ENCODE measurements around the gene RUVBL2. TPM values are rescaled to one million over a fixed set of nuclear protein-coding genes. Genes with fewer than 3 reads are reported as not detected.
A peak's percentile ranks its signal among the peaks of the same experiment; 100 is the strongest.
"Not testable (repeated sequence)": the region's sequence is repeated elsewhere in the genome, so short reads cannot be mapped to it uniquely, and the experiment has no call there.

The RUVBL2 gene
- total RNA-seq, 2 experiments from 2014 or later, result 74.7 to 80.1 TPM

DNA sequence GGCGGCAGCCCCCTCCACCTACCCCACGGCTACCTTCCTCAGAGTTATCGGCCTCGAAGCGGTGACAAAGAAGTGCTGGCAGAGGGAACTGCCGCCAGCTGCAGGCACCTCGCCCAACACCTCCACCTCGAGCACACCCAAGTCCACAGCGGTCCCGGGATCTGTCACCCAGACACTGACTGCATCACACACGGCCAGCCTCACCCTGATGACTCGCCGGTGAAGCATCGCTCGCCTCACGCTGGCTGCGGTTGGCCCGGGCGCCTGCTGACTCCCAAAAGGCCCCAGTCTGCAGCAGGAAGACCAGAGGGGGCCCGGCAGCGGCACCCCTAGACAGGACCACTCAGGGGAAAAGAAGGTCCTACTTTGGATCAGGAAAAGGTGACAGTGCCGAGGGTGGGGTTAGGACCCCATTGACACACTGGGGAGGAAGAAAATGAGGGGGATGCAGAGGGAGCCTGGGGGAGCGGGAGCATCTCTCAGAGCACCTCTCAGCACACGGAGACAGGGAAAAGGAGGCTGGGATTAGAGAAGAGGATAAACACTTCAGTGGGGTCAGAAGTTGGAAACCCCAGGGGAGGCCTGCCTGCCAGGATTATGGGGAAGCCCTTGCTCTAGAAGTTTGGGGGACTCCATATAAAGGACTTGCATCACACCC is 56.8 kb downstream of the RUVBL2 start:
- CTCF ChIA-PET; POLR2A ChIA-PET; H3K9me3 Mint-ChIP-seq; H3K4me1 Mint-ChIP-seq; DNase-seq; H3K4me3 Mint-ChIP-seq; H3K36me3 Mint-ChIP-seq (ENCODE audit: low read depth); H3K27me3 Mint-ChIP-seq; H3K27ac Mint-ChIP-seq: not testable (repeated sequence)

- ChIA-PET CTCF (interaction anchor here (0.6 to 0.8 kb wide), 2 partner anchors 39 to 143 kb away, joined by 4 read pairs; no protein-coding TSS in a partner anchor), POLR2A (no interaction called here)
- DNase-seq, result peak; percentile 60
- no peaks in the 10 kb centered on the region for H3K9me3 Mint-ChIP-seq
- peaks cover 23% of the 10 kb centered on the region for H3K4me1 Mint-ChIP-seq
- H3K4me3 Mint-ChIP-seq, result peak overlapping the region; percentile 62
- no peak overlapping the region for H3K27ac Mint-ChIP-seq
- peaks cover 49% of the 10 kb centered on the region for H3K27me3 Mint-ChIP-seq
- H3K36me3 Mint-ChIP-seq (ENCODE audit: low read depth), result no peaks in the 10 kb centered on the region
Observed at GRCh38 chr19:49056101-49056901, 62.6 kb downstream of the RUVBL2 start.

- DNase-seq; H3K9me3 Mint-ChIP-seq; H3K27ac Mint-ChIP-seq; POLR2A ChIA-PET; H3K36me3 Mint-ChIP-seq (ENCODE audit: low read depth): not testable (repeated sequence)
- H3K27me3 Mint-ChIP-seq, result peaks cover 52% of the 10 kb centered on the region
- CTCF ChIA-PET, result interaction anchor here (0.6 to 1.4 kb wide), 2 partner anchors 65 to 224 kb away, joined by 3 to 4 read pairs; no protein-coding TSS in a partner anchor
- peaks cover 23% of the 10 kb centered on the region for H3K4me1 Mint-ChIP-seq
- peak overlapping the region; percentile 62 for H3K4me3 Mint-ChIP-seq
Observed at GRCh38 chr19:49056902-49057596, 63.4 kb downstream of the RUVBL2 start.

GRCh38 chr19:49057636-49058234 is 64.0 kb downstream of the RUVBL2 start, which contains the start of gene CGB7:
TSS of gene CGB7 (minus strand) at chr19:49057749. CDS start at chr19:49055375, 2,374 bp downstream.
- Mint-ChIP-seq H3K9me3 (no peaks in the 10 kb centered on the region), H3K27me3 (peaks cover 52% of the 10 kb centered on the region), H3K36me3 (ENCODE audit: low read depth) (no peaks in the 10 kb centered on the region), H3K27ac (no peak within 1 kb of the TSS), H3K4me1 (peaks cover 23% of the 10 kb centered on the region), H3K4me3 (peak within 1 kb of the TSS; percentile 62)
- POLR2A ChIA-PET, result no interaction called here
- DNase-seq, result peak; percentile 46
- CTCF ChIA-PET, result interaction anchor here (0.6 to 1.4 kb wide), 2 partner anchors 65 to 224 kb away, joined by 3 to 4 read pairs; no protein-coding TSS in a partner anchor

DNA sequence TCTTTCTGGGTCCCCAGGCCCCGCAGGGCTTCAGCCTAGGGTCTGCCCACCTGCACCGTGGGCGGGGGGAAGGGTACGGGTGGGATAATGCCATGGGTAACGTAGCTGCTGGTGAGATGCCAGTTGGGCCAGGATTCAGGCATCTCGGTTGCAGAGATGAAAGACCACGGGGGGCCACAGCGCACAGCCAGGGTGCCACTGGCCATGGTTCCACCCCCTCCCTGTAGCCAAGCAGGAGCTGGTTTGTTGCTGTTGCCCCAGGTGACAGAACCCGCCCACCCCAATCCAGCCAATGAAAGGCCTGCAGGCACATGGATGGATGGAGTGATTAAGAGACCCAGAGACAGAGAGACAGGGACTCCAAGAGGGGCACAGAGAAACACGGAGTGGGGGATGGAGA is 64.9 kb downstream of the RUVBL2 start:
- Mint-ChIP-seq H3K4me3 (no peak overlapping the region), H3K27ac (no peak overlapping the region), H3K4me1 (peaks cover 23% of the 10 kb centered on the region), H3K36me3 (ENCODE audit: low read depth) (no peaks in the 10 kb centered on the region), H3K27me3 (peaks cover 52% of the 10 kb centered on the region), H3K9me3 (no peaks in the 10 kb centered on the region)
- POLR2A ChIA-PET, result no interaction called here
- CTCF ChIA-PET, result interaction anchor here (1.0 kb wide), 2 partner anchors 40 to 59 kb away, joined by 3 read pairs; no protein-coding TSS in a partner anchor
- no peak for DNase-seq

GRCh38 chr19:49059053-49059452 is 65.4 kb downstream of the RUVBL2 start:
- Mint-ChIP-seq H3K4me1 (peaks cover 23% of the 10 kb centered on the region), H3K27ac (no peak overlapping the region), H3K27me3 (peaks cover 52% of the 10 kb centered on the region), H3K4me3 (no peak overlapping the region), H3K36me3 (ENCODE audit: low read depth) (no peaks in the 10 kb centered on the region), H3K9me3 (no peaks in the 10 kb centered on the region)
- ChIA-PET CTCF (interaction anchor here (1.0 to 2.5 kb wide), 3 partner anchors 39 to 59 kb away, joined by 3 to 9 read pairs (median 3); no protein-coding TSS in a partner anchor), POLR2A (no interaction called here)
- DNase-seq, result no peak

GRCh38 chr19:49061000-49061399 is 67.3 kb downstream of the RUVBL2 start:
- Mint-ChIP-seq H3K27me3 (peaks cover 62% of the 10 kb centered on the region), H3K36me3 (ENCODE audit: low read depth) (no peaks in the 10 kb centered on the region), H3K4me1 (peaks cover 23% of the 10 kb centered on the region), H3K27ac (no peak overlapping the region), H3K9me3 (no peaks in the 10 kb centered on the region), H3K4me3 (no peak overlapping the region)
- DNase-seq, result no peak
- ChIA-PET CTCF (interaction anchor here (2.5 kb wide), 1 partner anchor 37 kb away, joined by 9 read pairs; no protein-coding TSS in a partner anchor), POLR2A (no interaction called here)

GRCh38 chr19:49061445-49061844 is 67.8 kb downstream of the RUVBL2 start:
- H3K9me3 Mint-ChIP-seq, result no peaks in the 10 kb centered on the region
- no peak overlapping the region for H3K4me3 Mint-ChIP-seq
- H3K36me3 Mint-ChIP-seq (ENCODE audit: low read depth), result no peaks in the 10 kb centered on the region
- H3K4me1 Mint-ChIP-seq, result peaks cover 19% of the 10 kb centered on the region
- no peak overlapping the region for H3K27ac Mint-ChIP-seq
- H3K27me3 Mint-ChIP-seq, result peaks cover 63% of the 10 kb centered on the region
- POLR2A ChIA-PET, result no interaction called here
- DNase-seq, result no peak
- CTCF ChIA-PET, result interaction anchor here (2.5 kb wide), 1 partner anchor 36 kb away, joined by 9 read pairs; no protein-coding TSS in a partner anchor

DNA sequence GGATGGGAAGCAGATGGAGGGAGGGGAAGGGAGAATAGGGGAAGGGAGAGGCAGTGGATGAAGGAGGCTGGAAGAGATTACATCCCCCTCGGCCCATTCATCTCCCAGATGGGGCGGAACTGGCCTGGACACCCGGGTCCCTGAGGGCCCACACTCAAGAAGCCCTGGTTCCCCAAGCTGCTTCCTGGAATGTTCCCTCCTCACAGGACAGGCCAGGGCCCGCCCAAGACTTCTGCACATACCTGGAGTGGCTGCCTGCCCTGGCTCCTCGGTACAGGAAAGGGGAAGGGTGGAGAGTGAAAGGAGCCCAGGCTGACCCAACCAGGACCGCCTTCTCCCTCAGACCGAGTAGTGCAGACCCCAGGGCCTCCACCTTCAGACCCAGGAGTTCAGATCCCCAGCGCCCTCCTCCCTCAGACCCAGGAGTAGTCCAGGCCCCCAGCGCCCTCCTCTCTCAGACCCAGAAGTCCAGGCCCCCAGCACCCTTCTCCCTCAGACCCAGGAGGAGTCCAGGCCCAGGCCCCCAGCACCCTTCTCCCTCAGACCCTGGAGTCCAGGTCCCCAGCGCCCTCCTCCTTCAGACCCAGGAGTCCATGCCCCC is 70.4 kb downstream of the RUVBL2 start:
- CTCF ChIA-PET, result no interaction called here
- Mint-ChIP-seq H3K36me3 (ENCODE audit: low read depth) (no peaks in the 10 kb centered on the region), H3K4me1 (no peaks in the 10 kb centered on the region), H3K27ac (no peak overlapping the region), H3K27me3 (peaks cover 57% of the 10 kb centered on the region), H3K9me3 (no peaks in the 10 kb centered on the region), H3K4me3 (no peak overlapping the region)
- DNase-seq, result no peak
- POLR2A ChIA-PET, result no interaction called here

GRCh38 chr19:49064768-49065611 is 71.3 kb downstream of the RUVBL2 start, which contains the start of gene NTF4:
TSS of gene NTF4 (minus strand) at chr19:49064818. CDS start at chr19:49061997, 2,821 bp downstream.
- H3K9me3 Mint-ChIP-seq, result no peaks in the 10 kb centered on the region
- no peaks in the 10 kb centered on the region for H3K4me1 Mint-ChIP-seq
- POLR2A ChIA-PET, result no interaction called here
- CTCF ChIA-PET, result interaction anchor here (0.6 kb wide), 1 partner anchor 249 kb away, joined by 4 read pairs; no protein-coding TSS in a partner anchor
- no peak within 1 kb of the TSS for H3K4me3 Mint-ChIP-seq
- H3K36me3 Mint-ChIP-seq (ENCODE audit: low read depth), result no peaks in the 10 kb centered on the region
- peaks cover 57% of the 10 kb centered on the region for H3K27me3 Mint-ChIP-seq
- no peak within 1 kb of the TSS for H3K27ac Mint-ChIP-seq
- no peak for DNase-seq
